Activated CD4-positive, alpha-beta T cell treated with anti-CD3 and anti-CD28 coated beads, Interleukin-2, amount 50 U/mL, for 1 hour (primary cell): ENCODE data around the gene SLC5A8.
"Not testable (repeated sequence)": the region's sequence is repeated elsewhere in the genome, so short reads cannot be mapped to it uniquely, and the experiment has no call there.

Source experiments
- DNase-seq: peaks from one replicate; pipeline ENCODE4 v3.0.0-alpha.2; 2020

The SLC5A8 gene

DNA sequence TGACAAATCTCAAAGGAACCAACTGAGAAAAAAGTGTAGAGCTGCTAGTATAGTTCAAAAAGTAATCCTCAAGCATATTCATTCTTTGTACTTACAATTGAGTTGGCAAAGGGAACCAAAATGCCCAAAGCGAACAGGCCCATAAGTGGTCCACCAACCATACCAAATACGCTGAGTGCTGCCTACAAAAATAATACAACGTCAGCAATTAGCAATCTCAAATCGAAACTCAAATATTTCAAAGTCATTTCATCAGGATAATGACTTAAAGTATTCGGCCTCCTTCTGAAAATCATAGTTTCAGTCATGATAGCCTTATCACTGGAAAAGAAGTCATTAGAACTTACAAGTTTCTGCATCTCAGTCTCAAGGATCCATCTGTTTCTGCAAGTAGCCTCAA is 42.0 kb downstream of the SLC5A8 start:
- DNase-seq, result no peak

DNA sequence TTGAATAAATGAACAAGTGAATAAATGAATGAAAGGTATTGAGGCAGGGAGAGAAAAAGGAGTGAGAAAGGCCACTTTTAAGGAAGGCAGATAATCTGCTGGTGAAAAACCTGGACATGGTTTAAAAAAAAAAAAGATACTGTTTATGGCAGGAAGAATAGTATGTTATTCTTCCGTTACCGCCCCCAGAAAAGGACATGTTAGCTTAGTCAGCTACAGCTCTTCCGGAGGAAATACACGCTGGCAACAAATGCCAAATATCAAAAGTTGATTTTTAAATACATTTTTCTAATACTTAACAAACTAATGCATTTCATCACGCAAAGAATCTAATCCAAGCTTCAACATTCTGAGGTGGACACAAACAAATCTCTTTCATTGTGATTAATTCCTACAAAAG is 43.2 kb downstream of the SLC5A8 start:
- no peak for DNase-seq

DNA sequence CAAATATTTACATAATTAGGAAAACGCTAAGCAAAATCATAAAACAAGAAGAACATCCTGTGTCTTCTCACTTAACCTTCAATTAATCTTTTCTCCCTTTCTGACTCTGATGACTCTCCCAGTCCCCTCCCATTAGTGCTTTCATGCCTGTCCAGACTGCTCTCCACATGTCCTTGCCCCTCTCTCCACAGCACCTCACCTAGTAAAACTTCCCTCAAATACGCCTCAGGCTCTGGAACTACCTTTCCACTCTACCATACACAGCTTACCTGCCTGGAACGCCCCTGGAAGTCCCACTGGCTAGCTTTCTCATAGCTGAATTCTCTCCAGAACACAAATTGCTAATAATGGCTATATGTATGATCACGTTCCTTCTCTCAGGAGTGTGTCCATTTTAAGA is 44.7 kb downstream of the SLC5A8 start:
- no peak for DNase-seq

DNA sequence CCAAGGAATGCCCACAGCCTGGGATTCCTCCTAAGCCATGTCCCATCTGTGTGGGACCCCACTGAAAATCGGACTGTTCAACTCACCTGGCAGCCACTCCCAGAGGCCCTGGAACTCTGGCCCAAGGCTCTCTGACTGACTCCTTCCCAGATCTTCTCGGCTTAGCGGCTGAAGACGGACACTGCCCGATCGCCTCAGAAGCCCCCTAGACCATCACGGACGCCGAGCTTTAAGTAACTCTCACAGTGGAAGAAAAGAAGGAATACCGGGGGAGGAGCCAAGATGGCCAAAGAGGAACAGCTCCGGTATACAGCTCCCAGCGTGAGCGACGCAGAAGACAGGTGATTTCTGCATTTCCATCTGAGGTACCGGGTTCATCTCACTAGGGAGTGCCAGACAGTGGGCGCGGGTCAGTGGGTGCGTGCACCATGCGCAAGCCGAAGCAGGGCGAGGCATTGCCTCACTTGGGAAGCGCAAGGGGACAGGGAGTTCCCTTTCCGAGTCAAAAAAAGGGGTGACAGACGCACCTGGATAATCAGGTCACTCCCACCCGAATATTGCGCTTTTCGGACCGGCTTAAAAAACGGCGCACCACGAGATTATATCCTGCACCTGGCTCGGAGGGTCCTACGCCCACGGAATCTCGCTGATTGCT is 64.1 kb downstream of the SLC5A8 start:
- not testable (repeated sequence) for DNase-seq

DNA sequence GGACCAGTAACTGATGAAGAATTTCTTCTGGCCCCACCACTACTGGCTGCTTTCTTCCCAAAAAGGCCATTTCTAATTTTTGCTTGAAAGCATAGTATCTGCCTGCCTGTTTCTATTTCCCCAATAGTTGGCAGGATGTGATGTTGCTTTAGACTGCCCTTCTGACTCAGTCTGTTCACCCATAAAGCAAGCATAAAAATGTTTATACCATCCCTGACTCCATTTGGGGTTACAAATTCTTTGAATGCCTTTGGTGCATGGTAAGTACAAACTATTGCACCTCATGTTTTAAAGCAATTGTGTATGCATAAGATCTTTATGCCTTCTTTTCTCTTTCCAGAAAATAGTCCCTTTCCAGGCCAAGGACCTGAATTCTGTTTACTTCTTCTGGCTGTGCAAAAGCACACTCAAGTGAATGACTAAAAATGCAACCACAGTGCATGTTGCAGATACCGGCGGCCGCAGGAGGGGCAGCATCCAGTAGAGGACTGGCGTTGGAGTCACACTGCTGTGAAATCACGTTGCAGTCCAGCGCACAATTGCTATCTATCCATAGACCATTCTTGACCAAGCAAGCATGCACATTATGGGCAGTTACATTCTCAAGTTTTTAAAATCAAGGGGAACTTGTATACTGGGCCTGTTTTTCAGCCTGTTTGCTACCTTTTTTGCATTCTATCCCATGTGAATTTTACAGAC is 82.4 kb downstream of the SLC5A8 start:
- DNase-seq, result no peak

DNA sequence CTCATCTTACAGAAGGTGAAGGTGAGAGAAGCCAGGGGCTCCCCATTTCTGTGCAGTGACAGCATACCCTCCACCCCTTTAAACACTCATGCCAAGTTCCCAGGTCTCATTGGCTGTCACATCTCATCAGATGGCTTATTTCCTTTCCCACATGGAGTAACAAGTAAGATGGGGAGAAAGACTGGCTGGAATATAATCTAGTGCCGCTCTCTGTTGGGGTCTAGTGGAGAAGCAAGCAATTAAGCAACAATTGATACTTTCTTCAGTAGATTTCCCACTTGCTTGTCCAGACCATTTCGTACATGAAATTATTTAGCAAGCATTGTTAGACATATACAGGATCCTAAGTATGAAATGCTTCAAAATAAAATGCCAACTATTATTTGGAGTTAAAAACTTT is 92.2 kb downstream of the SLC5A8 start:
- no peak for DNase-seq

DNA sequence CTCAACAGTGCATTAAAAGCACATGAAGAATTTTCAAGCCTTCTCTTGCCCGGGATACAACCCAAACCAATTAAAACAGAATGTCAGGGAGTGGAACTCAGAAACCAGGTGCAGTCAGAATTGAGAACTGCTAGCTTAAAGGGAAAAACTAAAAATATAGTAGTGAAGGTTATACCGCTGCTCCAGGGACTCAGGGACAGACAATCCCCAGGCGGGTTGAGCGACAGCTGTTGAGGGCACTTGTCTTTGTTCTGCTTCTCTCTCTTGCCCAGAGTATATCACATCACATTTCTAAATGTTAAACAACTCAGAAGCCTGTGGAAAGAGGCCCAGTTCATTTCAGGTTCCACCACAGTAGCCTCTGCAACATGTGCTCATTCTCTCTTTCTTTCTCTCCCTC is 93.1 kb downstream of the SLC5A8 start:
- no peak for DNase-seq

DNA sequence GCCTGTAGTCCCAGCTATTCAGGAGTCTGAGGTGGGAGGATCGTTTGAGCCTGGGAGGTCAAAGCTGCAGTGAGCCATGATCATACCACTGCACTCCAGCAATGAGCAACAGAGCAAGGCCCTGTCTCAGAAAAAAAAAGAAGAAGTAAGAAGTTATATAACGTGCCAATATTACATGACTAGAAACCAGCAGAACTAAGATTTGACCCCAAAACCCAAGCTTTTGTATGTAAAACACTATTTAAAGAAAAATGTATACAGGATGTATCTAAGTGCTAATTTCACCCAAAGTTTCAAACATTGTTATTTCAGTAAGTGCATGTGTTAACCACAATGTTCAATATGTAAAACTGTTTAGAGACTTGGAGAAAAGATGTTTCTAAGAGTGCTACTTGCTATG is 94.7 kb downstream of the SLC5A8 start:
- DNase-seq, result no peak

DNA sequence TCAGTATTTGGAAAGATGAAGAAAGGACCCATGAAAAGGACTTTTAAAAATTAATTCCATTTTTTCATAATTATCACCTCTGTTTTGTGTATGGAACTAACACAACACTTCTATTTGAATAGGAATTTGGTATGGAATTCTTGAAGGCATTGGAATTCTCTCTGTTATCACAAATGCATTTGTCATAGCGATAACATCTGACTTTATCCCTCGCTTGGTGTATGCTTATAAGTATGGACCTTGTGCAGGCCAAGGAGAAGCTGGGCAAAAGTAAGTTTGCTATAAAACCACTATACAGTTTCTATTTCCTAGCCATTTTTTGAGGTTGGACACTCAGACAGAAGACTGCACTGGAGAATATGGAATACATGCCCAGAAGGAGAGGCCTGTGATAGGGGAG is 98.6 kb downstream of the SLC5A8 start:
- DNase-seq, result no peak

DNA sequence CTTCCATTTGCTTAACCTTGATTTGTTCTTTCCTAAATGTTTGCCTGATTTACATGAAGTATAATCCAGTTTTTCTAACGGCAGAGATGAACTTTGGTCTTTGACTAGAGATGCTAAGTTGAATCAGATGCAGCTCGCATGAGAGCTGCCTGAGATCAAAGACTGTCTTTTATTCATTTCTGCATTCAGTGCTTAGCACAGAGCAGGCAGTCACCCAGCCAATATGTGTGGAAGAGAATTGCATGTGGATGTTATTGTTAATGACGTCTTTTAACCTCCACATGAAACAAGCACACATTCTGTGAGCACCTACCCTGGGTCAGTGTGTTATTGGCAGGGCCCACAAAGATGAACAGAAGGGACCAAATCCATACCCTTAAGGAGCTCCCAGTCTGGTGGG is 99.2 kb downstream of the SLC5A8 start:
- DNase-seq, result no peak

DNA sequence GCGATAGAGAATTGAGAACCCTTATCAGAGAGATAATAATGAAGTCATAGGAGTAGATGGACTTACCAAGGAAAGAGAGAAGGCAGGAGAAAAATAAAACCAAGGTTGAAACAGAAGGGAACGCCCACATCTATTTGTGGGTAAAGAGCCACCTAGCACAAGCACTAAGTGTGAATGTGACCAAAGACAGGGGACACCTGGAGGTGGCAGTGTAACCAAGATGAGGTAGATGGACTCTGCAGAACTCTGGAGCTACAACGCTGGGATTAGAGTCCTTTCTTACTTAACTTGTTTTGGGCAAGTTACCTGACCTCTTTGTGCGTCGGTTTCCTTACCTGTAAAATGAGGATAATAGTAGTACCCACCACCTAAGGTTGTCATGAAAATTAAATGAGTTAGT is 101.9 kb downstream of the SLC5A8 start:
- no peak for DNase-seq

DNA sequence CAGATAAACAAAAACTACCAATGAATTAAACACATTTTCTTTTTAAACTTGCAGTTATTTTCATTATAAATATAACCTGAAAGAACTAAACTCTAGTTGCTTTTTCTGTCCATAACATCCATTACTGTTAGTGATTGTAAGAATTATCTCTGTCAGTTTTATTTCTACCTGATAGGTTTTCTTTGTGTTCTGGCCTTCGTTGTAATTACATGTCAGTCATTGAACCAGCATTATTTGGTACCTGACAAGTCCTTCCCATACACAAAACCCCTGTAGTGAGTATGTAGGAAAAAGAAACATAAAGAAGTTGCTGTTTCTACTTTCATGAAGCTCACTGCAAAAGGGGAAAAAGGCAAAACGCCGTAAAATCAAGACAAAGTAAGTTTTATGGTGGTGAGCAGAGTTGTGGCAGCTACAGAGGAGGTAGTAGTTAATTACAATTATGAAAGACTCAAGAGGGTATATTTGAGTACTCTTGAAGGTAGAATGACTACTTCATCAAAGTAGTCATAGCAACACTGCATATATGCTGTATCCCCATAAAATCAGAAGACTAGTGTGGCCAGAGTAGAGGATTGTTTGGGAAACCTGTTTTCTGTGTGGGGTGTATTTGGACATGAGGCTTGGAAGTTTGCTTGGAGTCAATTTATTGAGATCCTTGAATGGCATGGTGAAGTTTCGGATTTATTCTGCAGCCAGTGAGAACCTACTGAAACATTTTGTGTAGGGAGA is 102.8 kb downstream of the SLC5A8 start:
- DNase-seq, result no peak
